Activated CD4-positive, alpha-beta T cell treated with anti-CD3 and anti-CD28 coated beads, Interleukin-2, amount 10 ng/mL, durations not matched to agents 24 days and 14 days (primary cell): ENCODE data around the gene STMN1. TPM values are rescaled to one million over a fixed set of nuclear protein-coding genes. Genes with fewer than 3 reads are reported as not detected.

ENCODE experiments used
- DNase-seq: peaks from one replicate; pipeline ENCODE4 v3.0.0; 2022
- H3K27ac Mint-ChIP-seq: one replicate; pipeline ENCODE4 v1.8.0; 2022; ENCODE audit warnings: mild to moderate bottlenecking, mixed read lengths
- H3K27me3 Mint-ChIP-seq: one replicate; pipeline ENCODE4 v1.8.0; 2022; ENCODE audit warnings: mixed read lengths
- H3K36me3 Mint-ChIP-seq: one replicate; pipeline ENCODE4 v1.8.0; 2022; ENCODE audit warnings: low read depth, mild to moderate bottlenecking, mixed read lengths
- H3K4me1 Mint-ChIP-seq: one replicate; pipeline ENCODE4 v1.8.0; 2021; ENCODE audit warnings: mixed read lengths
- H3K4me3 Mint-ChIP-seq: one replicate; pipeline ENCODE4 v1.8.0; 2022; ENCODE audit warnings: mild to moderate bottlenecking, moderate library complexity, mixed read lengths
- H3K9me3 Mint-ChIP-seq: one replicate; pipeline ENCODE4 v1.8.0; 2021; ENCODE audit warnings: mixed read lengths
- intact Hi-C: fragments of 100-400 bp; cut with micrococcal nuclease; formaldehyde crosslinking; loops from one replicate; pipeline ENCODE4 v1.15.1; 2023
- total RNA-seq: library from RNA; stranded (reverse); gene quantifications from 2 replicates; pipeline ENCODE4 v1.2.3, GENCODE V29; 2022

STMN1 gene
- total RNA-seq, 1 donor from 2014 or later, result 247 TPM

- no peak overlapping the region for H3K27ac Mint-ChIP-seq
- no peaks in the 10 kb centered on the region for H3K9me3 Mint-ChIP-seq
- no peak for DNase-seq
- no peaks in the 10 kb centered on the region for H3K36me3 Mint-ChIP-seq
- intact Hi-C loops, result no loop called here
- H3K4me1 Mint-ChIP-seq, result peaks cover 6% of the 10 kb centered on the region
- peaks cover 24% of the 10 kb centered on the region for H3K27me3 Mint-ChIP-seq
- H3K4me3 Mint-ChIP-seq, result no peak overlapping the region
Observed at GRCh38 chr1:25911162-25911561, 4.9 kb upstream of the STMN1 start.

GRCh38 chr1:25909040-25909439 lies 2.8 kb upstream of the STMN1 start:
- intact Hi-C loops, result loop anchor here (10.0 kb wide), 1 partner anchor 216 kb away; no protein-coding TSS in a partner anchor

GRCh38 chr1:25908161-25908560 lies 1.9 kb upstream of the STMN1 start:
- no peak for DNase-seq
- no peak overlapping the region for H3K4me3 Mint-ChIP-seq
- H3K9me3 Mint-ChIP-seq, result no peaks in the 10 kb centered on the region
- peaks cover 24% of the 10 kb centered on the region for H3K27me3 Mint-ChIP-seq
- intact Hi-C loops, result loop anchor here (10.0 kb wide), 1 partner anchor 217 kb away; no protein-coding TSS in a partner anchor
- H3K36me3 Mint-ChIP-seq, result peaks cover 12% of the 10 kb centered on the region
- no peak overlapping the region for H3K27ac Mint-ChIP-seq
- peaks cover 18% of the 10 kb centered on the region for H3K4me1 Mint-ChIP-seq

More at GRCh38 chr1:25909040-25909439, 2.8 kb upstream of the STMN1 start:
- H3K27ac Mint-ChIP-seq, result no peak overlapping the region
- H3K9me3 Mint-ChIP-seq, result no peaks in the 10 kb centered on the region
- DNase-seq, result peak; percentile 56
- peaks cover 24% of the 10 kb centered on the region for H3K27me3 Mint-ChIP-seq
- H3K4me1 Mint-ChIP-seq, result peaks cover 14% of the 10 kb centered on the region
- no peak overlapping the region for H3K4me3 Mint-ChIP-seq
- peaks cover 8% of the 10 kb centered on the region for H3K36me3 Mint-ChIP-seq

- peaks cover 22% of the 10 kb centered on the region for H3K4me1 Mint-ChIP-seq
- DNase-seq, result no peak
- intact Hi-C loops, result loop anchor here (2.0 to 10.0 kb wide), 2 partner anchors 15 to 217 kb away; no protein-coding TSS in a partner anchor
- peaks cover 22% of the 10 kb centered on the region for H3K27me3 Mint-ChIP-seq
- H3K9me3 Mint-ChIP-seq, result no peaks in the 10 kb centered on the region
- H3K36me3 Mint-ChIP-seq, result peaks cover 16% of the 10 kb centered on the region
- peak overlapping the region; percentile 18 for H3K4me3 Mint-ChIP-seq
- H3K27ac Mint-ChIP-seq, result no peak overlapping the region
Observed at GRCh38 chr1:25907601-25908000, 1.4 kb upstream of the STMN1 start.

GRCh38 chr1:25906644-25907300 lies 553 bp upstream of the STMN1 start:
- intact Hi-C loops, result loop anchor here (2.0 to 10.0 kb wide), 2 partner anchors 16 to 218 kb away; no protein-coding TSS in a partner anchor
- peaks cover 19% of the 10 kb centered on the region for H3K27me3 Mint-ChIP-seq
- H3K27ac Mint-ChIP-seq, result peak overlapping the region; percentile 56
- no peaks in the 10 kb centered on the region for H3K9me3 Mint-ChIP-seq
- peaks cover 23% of the 10 kb centered on the region for H3K4me1 Mint-ChIP-seq
- peak; percentile 78 for DNase-seq
- peak overlapping the region; percentile 90 for H3K4me3 Mint-ChIP-seq
- H3K36me3 Mint-ChIP-seq, result peaks cover 21% of the 10 kb centered on the region

GRCh38 chr1:25904943-25905679 lies 1.1 kb downstream of the STMN1 start:
- peak; percentile 97 for DNase-seq
- Mint-ChIP-seq H3K9me3 (no peaks in the 10 kb centered on the region), H3K27ac (peak overlapping the region; percentile 93), H3K4me3 (peak overlapping the region; percentile 98), H3K27me3 (peaks cover 19% of the 10 kb centered on the region), H3K4me1 (peaks cover 37% of the 10 kb centered on the region), H3K36me3 (peaks cover 36% of the 10 kb centered on the region)
- intact Hi-C loops, result loop anchor here (1.0 to 10.0 kb wide), 5 partner anchors 10 to 401 kb away; partner anchors contain the start of genes AUNIP, PAFAH2 and UBXN11

- H3K4me3 Mint-ChIP-seq, result peak overlapping the region; percentile 98
- H3K36me3 Mint-ChIP-seq, result peaks cover 40% of the 10 kb centered on the region
- H3K27me3 Mint-ChIP-seq, result peaks cover 16% of the 10 kb centered on the region
- intact Hi-C loops, result loop anchor here (10.0 kb wide), 1 partner anchor 221 kb away; no protein-coding TSS in a partner anchor
- H3K9me3 Mint-ChIP-seq, result no peaks in the 10 kb centered on the region
- DNase-seq, result peak; percentile 54
- H3K27ac Mint-ChIP-seq, result peak overlapping the region; percentile 93
- peaks cover 40% of the 10 kb centered on the region for H3K4me1 Mint-ChIP-seq
Observed at GRCh38 chr1:25903986-25904385, 2.2 kb downstream of the STMN1 start.

- Mint-ChIP-seq H3K36me3 (peaks cover 43% of the 10 kb centered on the region), H3K27ac (no peak overlapping the region), H3K4me3 (peak overlapping the region; percentile 3), H3K9me3 (no peaks in the 10 kb centered on the region), H3K27me3 (peaks cover 7% of the 10 kb centered on the region), H3K4me1 (peaks cover 45% of the 10 kb centered on the region)
- intact Hi-C loops, result loop anchor here (10.0 kb wide), 1 partner anchor 222 kb away; no protein-coding TSS in a partner anchor
- peak; percentile 56 for DNase-seq
Observed at GRCh38 chr1:25902462-25902861, 3.8 kb downstream of the STMN1 start.

- Mint-ChIP-seq H3K36me3 (peaks cover 46% of the 10 kb centered on the region), H3K4me3 (no peak overlapping the region), H3K4me1 (peaks cover 45% of the 10 kb centered on the region), H3K27ac (peak overlapping the region; percentile 28), H3K27me3 (no peaks in the 10 kb centered on the region), H3K9me3 (no peaks in the 10 kb centered on the region)
- DNase-seq, result no peak
- intact Hi-C loops, result loop anchor here (10.0 kb wide), 1 partner anchor 225 kb away; no protein-coding TSS in a partner anchor
Observed at GRCh38 chr1:25900219-25900618, 6.0 kb downstream of the STMN1 start.

- H3K9me3 Mint-ChIP-seq, result no peaks in the 10 kb centered on the region
- peaks cover 44% of the 10 kb centered on the region for H3K36me3 Mint-ChIP-seq
- H3K27me3 Mint-ChIP-seq, result no peaks in the 10 kb centered on the region
- DNase-seq, result no peak
- peaks cover 46% of the 10 kb centered on the region for H3K4me1 Mint-ChIP-seq
- no peak overlapping the region for H3K27ac Mint-ChIP-seq
- intact Hi-C loops, result loop anchor here (10.0 kb wide), 1 partner anchor 225 kb away; no protein-coding TSS in a partner anchor
- H3K4me3 Mint-ChIP-seq, result no peak overlapping the region
Observed at GRCh38 chr1:25899792-25900191, 6.4 kb downstream of the STMN1 start.

- Mint-ChIP-seq H3K4me1 (peaks cover 38% of the 10 kb centered on the region), H3K36me3 (peaks cover 38% of the 10 kb centered on the region), H3K4me3 (no peak overlapping the region), H3K27me3 (no peaks in the 10 kb centered on the region), H3K27ac (peak overlapping the region; percentile 75), H3K9me3 (no peaks in the 10 kb centered on the region)
- intact Hi-C loops, result no loop called here
- DNase-seq, result no peak
Observed at GRCh38 chr1:25898223-25899015, 7.8 kb downstream of the STMN1 start.

GRCh38 chr1:25897754-25898153 lies 8.5 kb downstream of the STMN1 start:
- Mint-ChIP-seq H3K27me3 (no peaks in the 10 kb centered on the region), H3K4me3 (no peak overlapping the region), H3K9me3 (no peaks in the 10 kb centered on the region), H3K36me3 (peaks cover 33% of the 10 kb centered on the region), H3K27ac (no peak overlapping the region), H3K4me1 (peaks cover 34% of the 10 kb centered on the region)
- intact Hi-C loops, result no loop called here
- DNase-seq, result no peak

GRCh38 chr1:25896266-25896665 lies 10.0 kb downstream of the STMN1 start:
- Mint-ChIP-seq H3K4me3 (no peak overlapping the region), H3K27me3 (no peaks in the 10 kb centered on the region), H3K9me3 (no peaks in the 10 kb centered on the region), H3K27ac (peak overlapping the region; percentile 67), H3K4me1 (peaks cover 31% of the 10 kb centered on the region), H3K36me3 (peaks cover 23% of the 10 kb centered on the region)
- intact Hi-C loops, result no loop called here
- no peak for DNase-seq
